Activated CD4-positive, alpha-beta T cell treated with anti-CD3 and anti-CD28 coated beads, Interleukin-2, amount 10 ng/mL, durations not matched to agents 24 days and 14 days (primary cell): Measurements from ENCODE around the gene DTNA. TPM values are rescaled to one million over a fixed set of nuclear protein-coding genes. Genes with fewer than 3 reads are reported as not detected.
"Not testable (repeated sequence)": the region's sequence is repeated elsewhere in the genome, so short reads cannot be mapped to it uniquely, and the experiment has no call there.

ENCODE experiments used
- DNase-seq: peaks from one replicate; pipeline ENCODE4 v3.0.0; 2022
- H3K27ac Mint-ChIP-seq: one replicate; pipeline ENCODE4 v1.8.0; 2022; ENCODE audit warnings: mild to moderate bottlenecking, mixed read lengths
- H3K27me3 Mint-ChIP-seq: one replicate; pipeline ENCODE4 v1.8.0; 2022; ENCODE audit warnings: mixed read lengths
- H3K36me3 Mint-ChIP-seq: one replicate; pipeline ENCODE4 v1.8.0; 2022; ENCODE audit warnings: low read depth, mild to moderate bottlenecking, mixed read lengths
- H3K4me1 Mint-ChIP-seq: one replicate; pipeline ENCODE4 v1.8.0; 2021; ENCODE audit warnings: mixed read lengths
- H3K4me3 Mint-ChIP-seq: one replicate; pipeline ENCODE4 v1.8.0; 2022; ENCODE audit warnings: mild to moderate bottlenecking, moderate library complexity, mixed read lengths
- H3K9me3 Mint-ChIP-seq: one replicate; pipeline ENCODE4 v1.8.0; 2021; ENCODE audit warnings: mixed read lengths
- intact Hi-C: fragments of 100-400 bp; cut with micrococcal nuclease; formaldehyde crosslinking; loops from one replicate; pipeline ENCODE4 v1.15.1; 2023
- total RNA-seq: library from RNA; stranded (reverse); gene quantifications from 2 replicates; pipeline ENCODE4 v1.2.3, GENCODE V29; 2022

Gene DTNA
- total RNA-seq, 1 donor from 2014 or later = not detected

GRCh38 chr18:34704823-34705222 is 5.3 kb upstream of the DTNA start:
- Mint-ChIP-seq H3K4me3 (no peak overlapping the region), H3K4me1 (no peaks in the 10 kb centered on the region), H3K9me3 (no peaks in the 10 kb centered on the region), H3K36me3 (no peaks in the 10 kb centered on the region), H3K27ac (no peak overlapping the region), H3K27me3 (no peaks in the 10 kb centered on the region)
- DNase-seq = no peak
- intact Hi-C loops = no loop called here

- Mint-ChIP-seq H3K27ac (no peak overlapping the region), H3K9me3 (no peaks in the 10 kb centered on the region), H3K36me3 (no peaks in the 10 kb centered on the region), H3K27me3 (no peaks in the 10 kb centered on the region), H3K4me1 (peaks cover 1% of the 10 kb centered on the region), H3K4me3 (no peak overlapping the region)
- DNase-seq = no peak
- intact Hi-C loops = no loop called here
These were observed 2.4 kb upstream of the DTNA start for GRCh38 chr18:34707670-34708069.

GRCh38 chr18:34709104-34709503 is 994 bp upstream of the DTNA start:
- Mint-ChIP-seq H3K27ac (no peak overlapping the region), H3K4me1 (peaks cover 1% of the 10 kb centered on the region), H3K27me3 (no peaks in the 10 kb centered on the region), H3K9me3 (no peaks in the 10 kb centered on the region), H3K4me3 (no peak overlapping the region), H3K36me3 (no peaks in the 10 kb centered on the region)
- intact Hi-C loops = no loop called here
- no peak for DNase-seq

- Mint-ChIP-seq H3K27me3 (no peaks in the 10 kb centered on the region), H3K36me3 (no peaks in the 10 kb centered on the region), H3K4me3 (no peak overlapping the region), H3K9me3 (no peaks in the 10 kb centered on the region), H3K27ac (no peak overlapping the region), H3K4me1 (peaks cover 1% of the 10 kb centered on the region)
- no peak for DNase-seq
- intact Hi-C loops = no loop called here
These were observed 388 bp downstream of the DTNA start for GRCh38 chr18:34710458-34710914.

- H3K36me3 Mint-ChIP-seq = no peaks in the 10 kb centered on the region
- no peak overlapping the region for H3K4me3 Mint-ChIP-seq
- no peaks in the 10 kb centered on the region for H3K9me3 Mint-ChIP-seq
- no peak for DNase-seq
- no peaks in the 10 kb centered on the region for H3K27me3 Mint-ChIP-seq
- no peak overlapping the region for H3K27ac Mint-ChIP-seq
- H3K4me1 Mint-ChIP-seq = peaks cover 1% of the 10 kb centered on the region
- intact Hi-C loops = no loop called here
These were observed 836 bp downstream of the DTNA start for GRCh38 chr18:34710934-34711333.

- H3K36me3 Mint-ChIP-seq, H3K27me3 Mint-ChIP-seq: not testable (repeated sequence)
These were observed 6.0 kb downstream of the DTNA start for GRCh38 chr18:34716111-34716510.

GRCh38 chr18:34718610-34719009 is 8.5 kb downstream of the DTNA start:
- Mint-ChIP-seq H3K4me1 (no peaks in the 10 kb centered on the region), H3K36me3 (no peaks in the 10 kb centered on the region), H3K4me3 (no peak overlapping the region), H3K9me3 (no peaks in the 10 kb centered on the region), H3K27me3 (peaks cover 6% of the 10 kb centered on the region), H3K27ac (no peak overlapping the region)
- intact Hi-C loops = no loop called here
- DNase-seq = no peak

More at GRCh38 chr18:34716111-34716510, 6.0 kb downstream of the DTNA start:
- H3K9me3 Mint-ChIP-seq, H3K4me3 Mint-ChIP-seq, intact Hi-C loops, H3K27ac Mint-ChIP-seq, H3K4me1 Mint-ChIP-seq, DNase-seq: not testable (repeated sequence)

GRCh38 chr18:34720220-34720619 is 10.1 kb downstream of the DTNA start:
- no peak overlapping the region for H3K27ac Mint-ChIP-seq
- no peaks in the 10 kb centered on the region for H3K36me3 Mint-ChIP-seq

GRCh38 chr18:34723143-34723542 is 13.0 kb downstream of the DTNA start:
- Mint-ChIP-seq H3K27ac (no peak overlapping the region), H3K27me3 (peaks cover 3% of the 10 kb centered on the region), H3K9me3 (peaks cover 3% of the 10 kb centered on the region), H3K4me3 (no peak overlapping the region), H3K36me3 (no peaks in the 10 kb centered on the region), H3K4me1 (no peaks in the 10 kb centered on the region)
- no peak for DNase-seq
- intact Hi-C loops = no loop called here

More at GRCh38 chr18:34720220-34720619, 10.1 kb downstream of the DTNA start:
- Mint-ChIP-seq H3K4me3 (no peak overlapping the region), H3K4me1 (no peaks in the 10 kb centered on the region), H3K27me3 (peaks cover 6% of the 10 kb centered on the region), H3K9me3 (no peaks in the 10 kb centered on the region)
- intact Hi-C loops = no loop called here
- DNase-seq = no peak

- H3K9me3 Mint-ChIP-seq, H3K27me3 Mint-ChIP-seq, intact Hi-C loops, DNase-seq, H3K27ac Mint-ChIP-seq, H3K36me3 Mint-ChIP-seq, H3K4me1 Mint-ChIP-seq, H3K4me3 Mint-ChIP-seq: not testable (repeated sequence)
These were observed 15.6 kb downstream of the DTNA start for GRCh38 chr18:34725737-34726136.

- peaks cover 4% of the 10 kb centered on the region for H3K27me3 Mint-ChIP-seq
- peaks cover 3% of the 10 kb centered on the region for H3K9me3 Mint-ChIP-seq
- intact Hi-C loops = no loop called here
- no peaks in the 10 kb centered on the region for H3K4me1 Mint-ChIP-seq
- H3K36me3 Mint-ChIP-seq = no peaks in the 10 kb centered on the region
- no peak overlapping the region for H3K27ac Mint-ChIP-seq
- no peak for DNase-seq
- H3K4me3 Mint-ChIP-seq = no peak overlapping the region
These were observed 16.3 kb downstream of the DTNA start for GRCh38 chr18:34726286-34727004.

GRCh38 chr18:34729264-34729663 is 19.2 kb downstream of the DTNA start:
- Mint-ChIP-seq H3K4me3 (no peak overlapping the region), H3K27me3 (peaks cover 4% of the 10 kb centered on the region), H3K27ac (no peak overlapping the region), H3K4me1 (no peaks in the 10 kb centered on the region), H3K36me3 (no peaks in the 10 kb centered on the region), H3K9me3 (peaks cover 3% of the 10 kb centered on the region)
- intact Hi-C loops = no loop called here
- no peak for DNase-seq

- intact Hi-C loops = no loop called here
- Mint-ChIP-seq H3K27me3 (peaks cover 4% of the 10 kb centered on the region), H3K9me3 (peaks cover 3% of the 10 kb centered on the region), H3K36me3 (no peaks in the 10 kb centered on the region), H3K4me3 (no peak overlapping the region), H3K4me1 (no peaks in the 10 kb centered on the region), H3K27ac (no peak overlapping the region)
- DNase-seq = no peak
These were observed 19.8 kb downstream of the DTNA start for GRCh38 chr18:34729740-34730355.

GRCh38 chr18:34730774-34731173 is 20.7 kb downstream of the DTNA start:
- Mint-ChIP-seq H3K4me3 (no peak overlapping the region), H3K27me3 (peaks cover 4% of the 10 kb centered on the region), H3K9me3 (peaks cover under 1% of the 10 kb centered on the region), H3K4me1 (no peaks in the 10 kb centered on the region), H3K27ac (no peak overlapping the region), H3K36me3 (no peaks in the 10 kb centered on the region)
- intact Hi-C loops = no loop called here
- no peak for DNase-seq
